IMR-90 (cell line): Measurements from ENCODE around the gene ARPC2. TPM values are rescaled to one million over a fixed set of nuclear protein-coding genes. Genes with fewer than 3 reads are reported as not detected.

ENCODE experiments used
- ATAC-seq: fragments of 200-7000 bp; cut with Tn5 transposase; 2 replicates; pipeline ENCODE4 v1.9.1; 2020; ENCODE audit warnings: low read depth, mild to moderate bottlenecking, moderate library complexity
- BruUV-seq: library from RNA; stranded (reverse); fragments of 400-500 nt; replicated peaks from 2 replicates; lab custom pipeline; 2021; lab: Mats Ljungman, UMichigan
- CTCF ChIA-PET: fragments of 300-600 bp; formaldehyde crosslinking; extraction: SDS; loops from one replicate; lab custom pipeline; 2021; ENCODE audit warnings: antibody characterized with exemption; lab: Yijun Ruan, JAX
- POLR2A ChIA-PET: fragments of 300-600 bp; sonication (Branson Sonifier 250); formaldehyde crosslinking; loops from one replicate; lab custom pipeline; 2022; ENCODE audit warnings: antibody characterized with exemption; ENCODE audit not compliant: unreplicated experiment; lab: Charles Lee
- DNase-seq: peaks from one replicate; pipeline ENCODE4 v3.0.0; 2013
- H2AFZ ChIP-seq: replicated peaks from 2 replicates; pipeline ENCODE3; 2013; ENCODE audit warnings: low read length, mild to moderate bottlenecking; ENCODE audit not compliant: poor library complexity
- H2AK5ac ChIP-seq: 2 replicates; pipeline ENCODE4 v1.6.1; 2013; ENCODE audit warnings: low read depth, low read length, inconsistent platforms
- H2AK9ac ChIP-seq: replicated peaks from 2 replicates; pipeline ENCODE3; 2013; ENCODE audit warnings: mild to moderate bottlenecking, low read depth, low read length, moderate library complexity; ENCODE audit not compliant: poor library complexity
- H2BK120ac ChIP-seq: 2 replicates; pipeline ENCODE4 v1.6.1; 2013; ENCODE audit warnings: low read depth, low read length, inconsistent platforms
- H2BK15ac ChIP-seq: 3 replicates; pipeline ENCODE4 v1.6.1; 2013; ENCODE audit warnings: low read depth, low read length, inconsistent platforms
- H2BK20ac ChIP-seq: 2 replicates; pipeline ENCODE4 v1.6.1; 2013; ENCODE audit warnings: low read depth, mild to moderate bottlenecking, inconsistent platforms, low read length, moderate library complexity
- H2BK5ac ChIP-seq: 2 replicates; pipeline ENCODE4 v1.6.1; 2013; ENCODE audit warnings: mild to moderate bottlenecking, low read depth, low read length, inconsistent platforms; ENCODE audit not compliant: poor library complexity, severe bottlenecking
- H3K14ac ChIP-seq: replicated peaks from 2 replicates; pipeline ENCODE4 v1.6.1; 2013; ENCODE audit warnings: low read depth, low read length, inconsistent platforms
- H3K18ac ChIP-seq: 2 replicates; pipeline ENCODE4 v1.6.1; 2013; ENCODE audit warnings: low read depth, low read length, control low read depth
- H3K23ac ChIP-seq: 2 replicates; pipeline ENCODE4 v1.6.1; 2013; ENCODE audit warnings: low read depth, low read length, inconsistent platforms
- H3K27ac ChIP-seq: 2 replicates; pipeline ENCODE4 v1.5.1; 2013; ENCODE audit warnings: mild to moderate bottlenecking, control low read depth, low read length; ENCODE audit not compliant: insufficient read depth
- H3K27me3 ChIP-seq: 2 replicates; pipeline ENCODE4 v1.6.1; 2013; ENCODE audit warnings: low read length; ENCODE audit not compliant: control insufficient read depth, insufficient read depth
- H3K36me3 ChIP-seq: 2 replicates; pipeline ENCODE4 v1.6.1; 2013; ENCODE audit warnings: low read length, mixed read lengths; ENCODE audit not compliant: control insufficient read depth, insufficient read depth
- H3K4ac ChIP-seq: 2 replicates; pipeline ENCODE4 v1.6.1; 2013; ENCODE audit warnings: low read depth, low read length, inconsistent platforms
- H3K4me1 ChIP-seq: 2 replicates; pipeline ENCODE4 v1.6.1; 2013; ENCODE audit warnings: low read length, mixed read lengths; ENCODE audit not compliant: control insufficient read depth, insufficient read depth
- H3K4me2 ChIP-seq: 2 replicates; pipeline ENCODE4 v1.6.1; 2013; ENCODE audit warnings: low read depth, mild to moderate bottlenecking, control low read depth, low read length, moderate library complexity
- H3K4me3 ChIP-seq: 2 replicates; pipeline ENCODE4 v1.5.1; 2013; ENCODE audit warnings: low read depth, mild to moderate bottlenecking, control low read depth, low read length, moderate library complexity; ENCODE audit not compliant: insufficient read depth
- H3K56ac ChIP-seq: 2 replicates; pipeline ENCODE4 v1.6.1; 2013; ENCODE audit warnings: low read length, inconsistent platforms; ENCODE audit not compliant: insufficient read depth; ENCODE audit errors: extremely low read depth
- H3K79me1 ChIP-seq, 2 experiments: 2 replicates each; pipeline ENCODE4 v1.6.1; 2013; ENCODE audit warnings: low read length in 2 of 2, inconsistent platforms in 1 of 2, low read depth in 1 of 2
- H3K9ac ChIP-seq: 2 replicates; pipeline ENCODE4 v1.6.1; 2013; ENCODE audit warnings: low read depth, low read length, control low read depth
- H3K9me1 ChIP-seq: 2 replicates; pipeline ENCODE4 v1.6.1; 2013; ENCODE audit warnings: low read length, inconsistent platforms; ENCODE audit not compliant: insufficient read depth
- H3K9me3 ChIP-seq: 2 replicates; pipeline ENCODE4 v1.6.1; 2013; ENCODE audit warnings: low read length; ENCODE audit not compliant: control insufficient read depth, insufficient read depth
- H4K20me1 ChIP-seq: 2 replicates; pipeline ENCODE4 v1.6.1; 2013; ENCODE audit warnings: low read length, inconsistent platforms; ENCODE audit not compliant: insufficient read depth
- H4K5ac ChIP-seq: 2 replicates; pipeline ENCODE4 v1.6.1; 2013; ENCODE audit warnings: mild to moderate bottlenecking, low read depth, low read length, control low read depth
- H4K8ac ChIP-seq, 2 experiments: 2 replicates each; pipeline ENCODE4 v1.6.1; 2013; ENCODE audit warnings: low read depth in 2 of 2, low read length in 2 of 2, control low read depth in 1 of 2, inconsistent platforms in 1 of 2
- H4K91ac ChIP-seq: 2 replicates; pipeline ENCODE4 v1.6.1; 2013; ENCODE audit warnings: low read depth, low read length, inconsistent platforms; ENCODE audit not compliant: insufficient read depth
- BHLHE40 ChIP-seq: fragments of 150-350 bp; IDR thresholded peaks from 2 replicates; pipeline ENCODE4 v1.6.1; 2016; ENCODE audit warnings: mild to moderate bottlenecking, low read depth, low read length
- FOS ChIP-seq: fragments of 150-350 bp; IDR thresholded peaks from 2 replicates; pipeline ENCODE4 v1.6.1; 2016; ENCODE audit warnings: low read depth, low read length
- NFE2L2 ChIP-seq: fragments of 150-350 bp; IDR thresholded peaks from 2 replicates; pipeline ENCODE4 v1.6.1; 2016; ENCODE audit warnings: low read depth, mild to moderate bottlenecking, low read length
- POLR2A ChIP-seq: IDR thresholded peaks from 2 replicates; pipeline ENCODE4 v1.6.1; 2012; ENCODE audit warnings: mild to moderate bottlenecking, low read depth, low read length
- RAD21 ChIP-seq: IDR thresholded peaks from 2 replicates; pipeline ENCODE4 v1.6.1; 2012; ENCODE audit warnings: low read length, improper control_type of control experiment
- RFX5 ChIP-seq: IDR thresholded peaks from 2 replicates; pipeline ENCODE4 v1.8.0; 2012; ENCODE audit warnings: low read depth, mild to moderate bottlenecking, low read length, moderate library complexity
- WGBS, 2 experiments: methylation state at CpG; one replicate each; pipeline versions ENCODE4 v1.1.5 to v1.1.7; 2013; ENCODE audit warnings: missing lambda C conversion rate in 2 of 2; ENCODE audit not compliant: insufficient read length in 1 of 2; ENCODE audit errors: extremely low coverage in 2 of 2; 5-methylcytosine and 5-hydroxymethylcytosine counted together
- dilution Hi-C: fragments of 300-500 bp; cut with HindIII; formaldehyde crosslinking; loops from one replicate; pipeline ENCODE4 v1.14.3; 2018; ENCODE audit warnings: low sequenced_read_pairs; ENCODE audit not compliant: unreplicated experiment
- in situ Hi-C: fragments of 300-500 bp; cut with MboI; formaldehyde crosslinking; loops from 3 replicates; pipeline ENCODE4 v1.14.3; 2019; ENCODE audit warnings: low sequenced_read_pairs, inconsistent platforms, mixed read lengths
- intact Hi-C: fragments of 100-400 bp; cut with micrococcal nuclease; formaldehyde crosslinking; loops from 2 replicates; pipeline ENCODE4 v1.10.0; 2022
- polyA plus RNA-seq, 3 experiments: library from polyadenylated mRNA; depleted of rRNA; stranded (reverse); fragments of >200 nt; gene quantifications; 2 replicates each; pipeline ENCODE4 v1.2.3, GENCODE V29; 2012; ENCODE audit warnings: low replicate concordance in 1 of 3
- total RNA-seq: library from RNA; depleted of rRNA; stranded (reverse); fragments of >200 nt; gene quantifications from 2 replicates; pipeline ENCODE4 v1.2.3, GENCODE V29; 2012
- TF ChIP-seq, protein P1 (sequence below): conservative IDR thresholded peaks from 2 replicates; pipeline ENCODE4 v1.5.1; 2012; ENCODE audit warnings: mild to moderate bottlenecking, low read depth, low read length, improper control_type of control experiment

ARPC2 gene
- total and polyA plus RNA-seq, 2 of the 4 experiments (the other 2 are of a cell fraction): 561 to 635 TPM

DNA sequence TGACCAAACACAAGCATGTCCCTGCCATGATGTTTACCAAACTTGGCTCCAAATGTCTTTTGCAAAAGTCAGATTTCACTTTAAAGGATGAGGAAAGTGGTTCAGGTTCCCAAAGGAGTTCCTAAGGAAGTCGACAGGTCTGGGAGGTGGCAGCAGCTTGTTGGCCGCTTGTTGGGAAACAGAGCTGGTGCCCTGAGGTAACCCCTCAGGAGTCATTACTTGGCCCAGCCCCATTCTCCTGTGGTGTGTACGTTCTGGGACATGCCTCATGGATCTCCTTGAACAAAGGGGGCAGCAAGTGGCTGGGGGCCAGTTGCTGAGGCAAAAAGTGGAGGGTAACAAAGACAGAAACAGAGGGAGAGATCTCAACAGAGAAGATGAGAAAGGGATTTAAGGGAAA is 64.5 kb downstream of the ARPC2 start:
- ChIA-PET POLR2A (no interaction called here), CTCF (interaction anchor here (0.6 kb wide), 1 partner anchor 327 kb away, joined by 4 read pairs; no protein-coding TSS in a partner anchor)
- no peaks in the 10 kb centered on the region for H3K9me3 ChIP-seq
- WGBS, 2 experiments: 94% methylated on average over 2 of the region's 3 CpGs; no CpG with 5 or more reads in 1 of the 2 experiments
- no peak overlapping the region for H3K18ac ChIP-seq
- H4K91ac ChIP-seq: no peak overlapping the region
- no peak overlapping the region for H3K4me2 ChIP-seq
- H4K5ac ChIP-seq: no peak overlapping the region
- ATAC-seq (no peak), DNase-seq (no peak)
- H3K4me1 ChIP-seq: peaks cover 31% of the 10 kb centered on the region
- no peak overlapping the region for H3K4me3 ChIP-seq
- no peak overlapping the region for H3K9ac ChIP-seq
- H2BK5ac ChIP-seq: peak overlapping the region; percentile 90
- H2AK5ac ChIP-seq: peak overlapping the region; percentile 27; the same call in 1 of the 2 replicates
- H3K23ac ChIP-seq: no peak overlapping the region
- no peak overlapping the region; the same call in 2 of the 3 replicates for H2BK15ac ChIP-seq
- H3K27ac ChIP-seq: peak overlapping the region; percentile 76; the same call in 1 of the 2 replicates
- H2BK120ac ChIP-seq: no peak overlapping the region
- peaks cover 22 to 90% of the 10 kb centered on the region in 2 experiments for H3K79me1 ChIP-seq
- no peaks in the 10 kb centered on the region for H3K27me3 ChIP-seq
- no peak overlapping the region; the same call in 1 of the 2 replicates for H3K14ac ChIP-seq
- H3K4ac ChIP-seq: peak overlapping the region; percentile 19; the same call in 1 of the 2 replicates
- intact Hi-C loops: no loop called here
- H2AK9ac ChIP-seq: peak overlapping the region; percentile 52
- in situ Hi-C loops: no loop called here
- H2BK20ac ChIP-seq: no peak overlapping the region
- H3K9me1 ChIP-seq: no peaks in the 10 kb centered on the region
- BruUV-seq: no TSS peak
- H2AFZ ChIP-seq: no peak overlapping the region
- peaks cover 17% of the 10 kb centered on the region for H4K20me1 ChIP-seq
- no peak for TF ChIP-seq FOS
- TF ChIP-seq NFE2L2: no peak
- no peak for TF ChIP-seq RAD21
- no peak for TF ChIP-seq RFX5
- TF ChIP-seq POLR2A: no peak
- TF ChIP-seq BHLHE40: no peak
- TF ChIP-seq, protein P1, sequence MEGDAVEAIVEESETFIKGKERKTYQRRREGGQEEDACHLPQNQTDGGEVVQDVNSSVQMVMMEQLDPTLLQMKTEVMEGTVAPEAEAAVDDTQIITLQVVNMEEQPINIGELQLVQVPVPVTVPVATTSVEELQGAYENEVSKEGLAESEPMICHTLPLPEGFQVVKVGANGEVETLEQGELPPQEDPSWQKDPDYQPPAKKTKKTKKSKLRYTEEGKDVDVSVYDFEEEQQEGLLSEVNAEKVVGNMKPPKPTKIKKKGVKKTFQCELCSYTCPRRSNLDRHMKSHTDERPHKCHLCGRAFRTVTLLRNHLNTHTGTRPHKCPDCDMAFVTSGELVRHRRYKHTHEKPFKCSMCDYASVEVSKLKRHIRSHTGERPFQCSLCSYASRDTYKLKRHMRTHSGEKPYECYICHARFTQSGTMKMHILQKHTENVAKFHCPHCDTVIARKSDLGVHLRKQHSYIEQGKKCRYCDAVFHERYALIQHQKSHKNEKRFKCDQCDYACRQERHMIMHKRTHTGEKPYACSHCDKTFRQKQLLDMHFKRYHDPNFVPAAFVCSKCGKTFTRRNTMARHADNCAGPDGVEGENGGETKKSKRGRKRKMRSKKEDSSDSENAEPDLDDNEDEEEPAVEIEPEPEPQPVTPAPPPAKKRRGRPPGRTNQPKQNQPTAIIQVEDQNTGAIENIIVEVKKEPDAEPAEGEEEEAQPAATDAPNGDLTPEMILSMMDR: no peak
- dilution Hi-C loops: no loop called here
- H3K56ac ChIP-seq: no peak overlapping the region
- H4K8ac ChIP-seq: 0 out of 4 replicates have a peak overlapping the region, but pooled peaks of 1 of the 2 experiments have one; percentile 3
- peaks cover 46% of the 10 kb centered on the region for H3K36me3 ChIP-seq
